ENCODE measurements around the gene HCN2. TPM values are rescaled to one million over a fixed set of nuclear protein-coding genes. Genes with fewer than 3 reads are reported as not detected.

Gene HCN2
- total and polyA plus RNA-seq, 2 of the 13 experiments (the other 11 are each of a cell fraction or from before 2014, with no cell fraction given): 0.01 TPM; not detected in 1

- TF ChIP-seq ZBTB14 (CRISPR knock-in tag; IDR thresholded peaks at IDR 0.05) (0 out of 2 replicates have a peak, but pooled peaks have one; percentile 34), ZBTB7A (CRISPR knock-in tag; IDR thresholded peaks at IDR 0.05) (peak; percentile 49; the same call in 1 of the 2 replicates), GABPA (IDR thresholded peaks at IDR 0.05; ENCODE audit: low read depth, low read length) (no peak), GABPA (CRISPR knock-in tag; IDR thresholded peaks at IDR 0.05; ENCODE audit: low read depth) (peak; percentile 50), ZNF510 (CRISPR knock-in tag; IDR thresholded peaks at IDR 0.05; ENCODE audit: low read depth) (no peak), SALL1 (CRISPR knock-in tag; IDR thresholded peaks at IDR 0.05) (peak; percentile 74), ZNF644 (CRISPR knock-in tag; IDR thresholded peaks at IDR 0.05; ENCODE audit: low read depth) (peak; percentile 24; the same call in 1 of the 2 replicates), KAT8 (CRISPR knock-in tag; IDR thresholded peaks at IDR 0.05) (peak; percentile 19; the same call in 1 of the 2 replicates), ZNF891 (CRISPR knock-in tag; IDR thresholded peaks at IDR 0.05) (peak; percentile 77; the same call in 1 of the 2 replicates), ZBTB10 (CRISPR knock-in tag; IDR thresholded peaks at IDR 0.05; ENCODE audit: borderline replicate concordance) (0 out of 2 replicates have a peak, but pooled peaks have one; percentile 52), SNAPC5 (CRISPR knock-in tag; IDR thresholded peaks at IDR 0.05; ENCODE audit: borderline replicate concordance) (no peak), BORCS8-MEF2B (CRISPR knock-in tag; IDR thresholded peaks at IDR 0.05) (peak; percentile 52; the same call in 1 of the 2 replicates), ZNF567 (CRISPR knock-in tag; IDR thresholded peaks at IDR 0.05; ENCODE audit: borderline replicate concordance) (no peak), ZNF451 (CRISPR knock-in tag; IDR thresholded peaks at IDR 0.05) (0 out of 2 replicates have a peak, but pooled peaks have one; percentile 52), RXRA (CRISPR knock-in tag; IDR thresholded peaks at IDR 0.05) (peak; percentile 47; the same call in 1 of the 2 replicates), PRDM10 (CRISPR knock-in tag; IDR thresholded peaks at IDR 0.05; ENCODE audit: low read depth) (peak; percentile 18; the same call in 1 of the 2 replicates), SIX1 (CRISPR knock-in tag; IDR thresholded peaks at IDR 0.05; ENCODE audit: borderline replicate concordance) (no peak), ZMYM3 (CRISPR knock-in tag; IDR thresholded peaks at IDR 0.05) (no peak), ZNF382 (CRISPR knock-in tag; IDR thresholded peaks at IDR 0.05; ENCODE audit: borderline replicate concordance) (no peak), ZNF747 (CRISPR knock-in tag; IDR thresholded peaks at IDR 0.05; ENCODE audit: borderline replicate concordance) (peak; percentile 45; the same call in 1 of the 2 replicates), FOXA3 (CRISPR knock-in tag; IDR thresholded peaks at IDR 0.05) (peak; percentile 62), ZBTB38 (CRISPR knock-in tag; IDR thresholded peaks at IDR 0.05) (peak; percentile 51; the same call in 1 of the 2 replicates), CENPT (CRISPR knock-in tag; IDR thresholded peaks at IDR 0.05; ENCODE audit: low read depth) (no peak)
Observed at GRCh38 chr19:570937-571565, 18.6 kb upstream of the HCN2 start (continued).

Data from HepG2 (cell line).